GM12874 (cell line): ENCODE results near the gene ENDOV.

Source experiments
- CTCF ChIP-seq: IDR thresholded peaks from 2 replicates; pipeline ENCODE4 v1.5.1; 2011; ENCODE audit warnings: low read depth, mild to moderate bottlenecking, control low read depth, low read length, moderate library complexity; ENCODE audit not compliant: insufficient read depth

ENDOV gene

GRCh38 chr17:80445007-80445725, 30.2 kb downstream of the ENDOV start:
- no peak for TF ChIP-seq CTCF

GRCh38 chr17:80445726-80446110, 30.8 kb downstream of the ENDOV start:
- TF ChIP-seq CTCF, result no peak

GRCh38 chr17:80446645-80447405, 31.9 kb downstream of the ENDOV start:
- TF ChIP-seq CTCF, result no peak

GRCh38 chr17:80447790-80448189, 32.8 kb downstream of the ENDOV start:
- TF ChIP-seq CTCF, result no peak

GRCh38 chr17:80449194-80449929, 34.4 kb downstream of the ENDOV start:
- no peak for TF ChIP-seq CTCF

GRCh38 chr17:80449930-80450576, 35.1 kb downstream of the ENDOV start:
- no peak for TF ChIP-seq CTCF
